HCT116 (cell line): ENCODE data around the gene TRIM31. TPM values are rescaled to one million over a fixed set of nuclear protein-coding genes. Genes with fewer than 3 reads are reported as not detected.

ENCODE experiments used
- ATAC-seq: fragments of 200-7000 bp; cut with Tn5 transposase; 2 replicates; pipeline ENCODE4 v1.9.1; 2020; ENCODE audit warnings: mild to moderate bottlenecking, moderate library complexity
- BruUV-seq: library from RNA; stranded (reverse); fragments of 400-500 nt; replicated peaks from 2 replicates; lab custom pipeline; 2021; lab: Mats Ljungman, UMichigan
- CTCF ChIA-PET: fragments of 300-600 bp; sonication (Branson Sonifier 250); formaldehyde crosslinking; loops from one replicate; lab custom pipeline; 2021; ENCODE audit warnings: antibody characterized with exemption; lab: Charles Lee
- POLR2A ChIA-PET: fragments of 300-600, 350-600 bp; sonication (Branson Sonifier 250); formaldehyde crosslinking; loops from one replicate; lab custom pipeline; 2021; ENCODE audit warnings: antibody characterized with exemption; lab: Charles Lee
- RAD21 ChIA-PET, 2 experiments: fragments of 300-600 bp; sonication (Branson Sonifier 250); formaldehyde crosslinking; loops; one replicate each; lab custom pipeline; 2023; ENCODE audit warnings: low total read pairs in 2 of 2; ENCODE audit not compliant: uncharacterized antibody in 2 of 2, unreplicated experiment in 2 of 2, low non-redundant PET in 1 of 2; lab: Charles Lee
- DNase-seq: peaks from one replicate; pipeline ENCODE4 v3.0.0-alpha.2; 2010; ENCODE audit warnings: low read depth, low spot score
- H2AFZ ChIP-seq: fragments of 200-600 bp; shearing (Covaris generic), sonication (generic); 2 replicates; pipeline ENCODE4 v1.6.1; 2017; ENCODE audit warnings: low read depth, mixed run types, mixed read lengths, antibody characterized with exemption, low read length; ENCODE audit not compliant: poor library complexity, severe bottlenecking
- H3K27ac ChIP-seq: 2 replicates; pipeline ENCODE4 v1.5.1; 2012; ENCODE audit warnings: low read depth, low read length
- H3K27me3 ChIP-seq: fragments of 200-600 bp; sonication (generic); 2 replicates; pipeline ENCODE4 v1.6.1; 2016; ENCODE audit warnings: mixed run types, low read length, mixed read lengths; ENCODE audit not compliant: insufficient read depth
- H3K36me3 ChIP-seq, 2 experiments: fragments of 200-500 bp in 1 of 2; fragments of 200-600 bp in 1 of 2; sonication (Bioruptor generic) in 1 of 2; sonication (generic) in 1 of 2; 2 replicates each; pipeline versions ENCODE4 v1.5.1 to v1.6.1; 2014 to 2016; ENCODE audit warnings: low read length in 2 of 2, inconsistent platforms in 1 of 2, mixed read lengths in 1 of 2, mixed run types in 1 of 2; ENCODE audit not compliant: insufficient read depth in 2 of 2, control insufficient read depth in 1 of 2
- H3K4me1 ChIP-seq, 2 experiments: fragments of 200-600 bp in 1 of 2; sonication (generic) in 1 of 2; 2 replicates each; pipeline versions ENCODE4 v1.5.1 to v1.6.1; 2012 to 2017; ENCODE audit warnings: low read length in 2 of 2, inconsistent platforms in 1 of 2, mild to moderate bottlenecking in 1 of 2, mixed read lengths in 1 of 2, mixed run types in 1 of 2, moderate library complexity in 1 of 2; ENCODE audit not compliant: insufficient read depth in 2 of 2, control insufficient read depth in 1 of 2
- H3K4me2 ChIP-seq: fragments of 200-600 bp; sonication (generic); 2 replicates; pipeline ENCODE4 v1.6.1; 2017; ENCODE audit warnings: mixed run types, low read length, mixed read lengths
- H3K4me3 ChIP-seq, 2 experiments: fragments of 200-600 bp in 1 of 2; sonication (generic) in 1 of 2; replicated peaks in 1 of 2; 2 replicates each; pipeline ENCODE4 v1.5.1; 2011 to 2016; ENCODE audit warnings: low read length in 2 of 2, control low read depth in 1 of 2, low read depth in 1 of 2, mild to moderate bottlenecking in 1 of 2, mixed read lengths in 1 of 2, mixed run types in 1 of 2
- H3K79me2 ChIP-seq: fragments of 200-600 bp; sonication (generic); 2 replicates; pipeline ENCODE4 v1.6.1; 2017; ENCODE audit warnings: mild to moderate bottlenecking, mixed run types, low read length, moderate library complexity, mixed read lengths; ENCODE audit not compliant: insufficient read depth
- H3K9ac ChIP-seq: fragments of 200-600 bp; sonication (generic); 2 replicates; pipeline ENCODE4 v1.6.1; 2016; ENCODE audit warnings: low read length, mixed read lengths
- H3K9me2 ChIP-seq: fragments of 200-600 bp; sonication (generic), shearing (Covaris generic); 2 replicates; pipeline ENCODE4 v1.6.1; 2017; ENCODE audit warnings: mixed run types, mild to moderate bottlenecking, moderate library complexity; ENCODE audit not compliant: insufficient read depth
- H3K9me3 ChIP-seq, 2 experiments: fragments of 200-500 bp in 1 of 2; fragments of 200-600 bp in 1 of 2; sonication (Bioruptor generic) in 1 of 2; sonication (generic) in 1 of 2; 2 replicates each; pipeline ENCODE4 v1.6.1; 2014 to 2017; ENCODE audit warnings: low read length in 2 of 2, mixed read lengths in 2 of 2, inconsistent platforms in 1 of 2, low read depth in 1 of 2, mild to moderate bottlenecking in 1 of 2, mixed run types in 1 of 2, moderate library complexity in 1 of 2; ENCODE audit not compliant: control insufficient read depth in 1 of 2, insufficient read depth in 1 of 2
- H4K20me1 ChIP-seq: fragments of 200-600 bp; sonication (generic), shearing (Covaris generic); 2 replicates; pipeline ENCODE4 v1.6.1; 2017; ENCODE audit warnings: mixed run types, mild to moderate bottlenecking, moderate library complexity; ENCODE audit not compliant: insufficient read depth
- ELF1 ChIP-seq: IDR thresholded peaks from 2 replicates; pipeline ENCODE4 v1.6.1; 2012; ENCODE audit warnings: low read depth, borderline replicate concordance
- EZH2 ChIP-seq: fragments of 200-600 bp; sonication (generic); IDR thresholded peaks from 2 replicates; pipeline ENCODE4 v1.6.1; 2017; ENCODE audit warnings: antibody characterized with exemption, mixed run types
- EZH2phosphoT487 ChIP-seq: fragments of 200-600 bp; IDR thresholded peaks from 2 replicates; pipeline ENCODE4 v1.6.1; 2018; ENCODE audit warnings: antibody characterized with exemption, borderline replicate concordance
- JUND ChIP-seq: IDR thresholded peaks from 2 replicates; pipeline ENCODE4 v1.6.1; 2012
- POLR2A ChIP-seq: IDR thresholded peaks from 2 replicates; pipeline ENCODE4 v1.7.0; 2011; ENCODE audit warnings: borderline replicate concordance; ENCODE audit not compliant: insufficient read depth, insufficient read length; ENCODE audit errors: extremely low read depth
- POLR2AphosphoS5 ChIP-seq: IDR thresholded peaks from 2 replicates; pipeline ENCODE4 v1.6.1; 2011; ENCODE audit warnings: mild to moderate bottlenecking, low read depth, low read length, moderate library complexity
- SIN3A ChIP-seq: IDR thresholded peaks from 2 replicates; pipeline ENCODE4 v1.6.1; 2012; ENCODE audit warnings: low read depth
- ZFX ChIP-seq: fragments of 450-650 bp; IDR thresholded peaks from 2 replicates; pipeline ENCODE4 v1.6.1; 2017
- intact Hi-C: fragments of 100-400 bp; cut with micrococcal nuclease; formaldehyde crosslinking; loops from 2 replicates; pipeline ENCODE4 v1.10.0; 2022
- total RNA-seq: library from RNA; stranded (reverse); gene quantifications from one replicate; pipeline ENCODE4 v1.2.1, GENCODE V29; 2021; ENCODE audit not compliant: unreplicated experiment
- TF ChIP-seq, protein P1 (sequence below): IDR thresholded peaks from 2 replicates; pipeline ENCODE4 v1.6.1; 2011; ENCODE audit warnings: mild to moderate bottlenecking, low read length, moderate library complexity; ENCODE audit not compliant: insufficient replicate concordance; ENCODE audit errors: extremely low read depth
- TF ChIP-seq, protein P2 (sequence below): IDR thresholded peaks from 2 replicates; pipeline ENCODE4 v1.6.1; 2012; ENCODE audit warnings: low read depth
- TF ChIP-seq, protein P3 (sequence below), 3 experiments: fragments of 200-600 bp in 1 of 3; sonication (generic) in 1 of 3; IDR thresholded peaks in 2 of 3; conservative IDR thresholded peaks in 1 of 3; 2 replicates each; pipeline ENCODE4 v1.5.1; 2012 to 2017; ENCODE audit warnings: low read depth in 2 of 3, low read length in 2 of 3, antibody characterized with exemption in 1 of 3, borderline replicate concordance in 1 of 3, control low read depth in 1 of 3, mild to moderate bottlenecking in 1 of 3, mixed read lengths in 1 of 3, mixed run types in 1 of 3, moderate library complexity in 1 of 3; ENCODE audit not compliant: insufficient read depth in 1 of 3
- TF ChIP-seq, protein P4 (sequence below): IDR thresholded peaks from 2 replicates; pipeline ENCODE4 v1.6.1; 2012
- TF ChIP-seq, protein P5 (sequence below): IDR thresholded peaks from 2 replicates; pipeline ENCODE4 v1.6.1; 2012

The TRIM31 gene
- total RNA-seq, 1 experiment from 2014 or later: not detected

DNA sequence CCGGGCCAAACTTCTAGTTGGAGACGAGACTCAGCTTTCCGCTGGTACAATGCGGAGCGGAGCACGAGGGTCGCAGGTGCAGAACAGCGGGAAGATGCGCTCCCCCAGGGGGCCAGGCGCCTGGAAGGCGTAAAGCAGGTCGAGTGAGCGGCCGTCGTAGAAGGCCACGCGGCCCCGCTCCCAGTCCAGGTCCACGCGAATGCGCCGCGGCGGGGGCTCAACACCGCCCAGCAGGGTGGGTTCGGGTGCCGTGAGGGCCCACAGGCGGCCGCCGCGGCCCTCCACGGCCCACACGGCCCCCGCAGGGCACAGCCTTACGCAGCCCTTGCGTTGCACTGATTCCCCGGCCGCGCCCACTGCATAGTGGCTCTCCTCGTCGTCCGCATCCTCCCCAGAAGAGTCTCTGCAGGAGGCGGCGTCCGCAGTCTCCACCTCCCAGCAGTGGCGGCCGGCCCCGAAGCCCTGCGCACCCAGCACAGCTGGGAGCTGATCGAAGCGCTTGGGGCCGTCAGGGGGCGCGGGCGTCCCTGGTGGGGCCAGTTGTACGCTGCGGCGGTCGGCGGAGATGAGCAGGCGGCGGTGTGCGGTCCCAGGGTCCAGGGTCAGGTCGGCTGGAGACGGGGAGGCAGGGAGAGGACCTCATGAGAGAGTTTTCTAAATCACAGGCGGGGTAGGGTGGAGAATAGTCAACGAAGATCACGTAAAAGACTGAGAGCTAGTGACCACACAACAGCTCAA, 41.6 kb downstream of the TRIM31 start:
- CTCF ChIA-PET: no interaction called here
- H3K9me3 ChIP-seq: no peaks in the 10 kb centered on the region

More for the DNA sequence above, 41.6 kb downstream of the TRIM31 start:
- Histone ChIP-seq H3K36me3 (0 out of 4 replicates have a peak, but pooled peaks cover 0 to 2% of the 10 kb centered on the region in 2 experiments), H3K4me2 (no peak overlapping the region), H3K9ac (no peak overlapping the region), H3K27me3 (no peaks in the 10 kb centered on the region), H3K27ac (no peak overlapping the region), H2AFZ (no peak overlapping the region), H3K79me2 (peaks cover 12% of the 10 kb centered on the region), H3K9me2 (no peaks in the 10 kb centered on the region), H3K4me1 (peaks cover 9 to 25% of the 10 kb centered on the region in 2 experiments), H3K4me3 (no peak overlapping the region), H4K20me1 (no peaks in the 10 kb centered on the region)
- no TSS peak for BruUV-seq
- no peak for DNase-seq
- ChIA-PET POLR2A (no interaction called here), RAD21 (no interaction called here)
- intact Hi-C loops: no loop called here
- TF ChIP-seq, protein P1, sequence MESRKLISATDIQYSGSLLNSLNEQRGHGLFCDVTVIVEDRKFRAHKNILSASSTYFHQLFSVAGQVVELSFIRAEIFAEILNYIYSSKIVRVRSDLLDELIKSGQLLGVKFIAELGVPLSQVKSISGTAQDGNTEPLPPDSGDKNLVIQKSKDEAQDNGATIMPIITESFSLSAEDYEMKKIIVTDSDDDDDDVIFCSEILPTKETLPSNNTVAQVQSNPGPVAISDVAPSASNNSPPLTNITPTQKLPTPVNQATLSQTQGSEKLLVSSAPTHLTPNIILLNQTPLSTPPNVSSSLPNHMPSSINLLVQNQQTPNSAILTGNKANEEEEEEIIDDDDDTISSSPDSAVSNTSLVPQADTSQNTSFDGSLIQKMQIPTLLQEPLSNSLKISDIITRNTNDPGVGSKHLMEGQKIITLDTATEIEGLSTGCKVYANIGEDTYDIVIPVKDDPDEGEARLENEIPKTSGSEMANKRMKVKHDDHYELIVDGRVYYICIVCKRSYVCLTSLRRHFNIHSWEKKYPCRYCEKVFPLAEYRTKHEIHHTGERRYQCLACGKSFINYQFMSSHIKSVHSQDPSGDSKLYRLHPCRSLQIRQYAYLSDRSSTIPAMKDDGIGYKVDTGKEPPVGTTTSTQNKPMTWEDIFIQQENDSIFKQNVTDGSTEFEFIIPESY: no peak
- TF ChIP-seq ELF1 (no peak), EZH2phosphoT487 (no peak), JUND (no peak), EZH2 (no peak), POLR2A (no peak), POLR2AphosphoS5 (no peak), ZFX (no peak), SIN3A (no peak)
- TF ChIP-seq, protein P2, sequence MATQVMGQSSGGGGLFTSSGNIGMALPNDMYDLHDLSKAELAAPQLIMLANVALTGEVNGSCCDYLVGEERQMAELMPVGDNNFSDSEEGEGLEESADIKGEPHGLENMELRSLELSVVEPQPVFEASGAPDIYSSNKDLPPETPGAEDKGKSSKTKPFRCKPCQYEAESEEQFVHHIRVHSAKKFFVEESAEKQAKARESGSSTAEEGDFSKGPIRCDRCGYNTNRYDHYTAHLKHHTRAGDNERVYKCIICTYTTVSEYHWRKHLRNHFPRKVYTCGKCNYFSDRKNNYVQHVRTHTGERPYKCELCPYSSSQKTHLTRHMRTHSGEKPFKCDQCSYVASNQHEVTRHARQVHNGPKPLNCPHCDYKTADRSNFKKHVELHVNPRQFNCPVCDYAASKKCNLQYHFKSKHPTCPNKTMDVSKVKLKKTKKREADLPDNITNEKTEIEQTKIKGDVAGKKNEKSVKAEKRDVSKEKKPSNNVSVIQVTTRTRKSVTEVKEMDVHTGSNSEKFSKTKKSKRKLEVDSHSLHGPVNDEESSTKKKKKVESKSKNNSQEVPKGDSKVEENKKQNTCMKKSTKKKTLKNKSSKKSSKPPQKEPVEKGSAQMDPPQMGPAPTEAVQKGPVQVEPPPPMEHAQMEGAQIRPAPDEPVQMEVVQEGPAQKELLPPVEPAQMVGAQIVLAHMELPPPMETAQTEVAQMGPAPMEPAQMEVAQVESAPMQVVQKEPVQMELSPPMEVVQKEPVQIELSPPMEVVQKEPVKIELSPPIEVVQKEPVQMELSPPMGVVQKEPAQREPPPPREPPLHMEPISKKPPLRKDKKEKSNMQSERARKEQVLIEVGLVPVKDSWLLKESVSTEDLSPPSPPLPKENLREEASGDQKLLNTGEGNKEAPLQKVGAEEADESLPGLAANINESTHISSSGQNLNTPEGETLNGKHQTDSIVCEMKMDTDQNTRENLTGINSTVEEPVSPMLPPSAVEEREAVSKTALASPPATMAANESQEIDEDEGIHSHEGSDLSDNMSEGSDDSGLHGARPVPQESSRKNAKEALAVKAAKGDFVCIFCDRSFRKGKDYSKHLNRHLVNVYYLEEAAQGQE: no peak
- TF ChIP-seq, protein P3, sequence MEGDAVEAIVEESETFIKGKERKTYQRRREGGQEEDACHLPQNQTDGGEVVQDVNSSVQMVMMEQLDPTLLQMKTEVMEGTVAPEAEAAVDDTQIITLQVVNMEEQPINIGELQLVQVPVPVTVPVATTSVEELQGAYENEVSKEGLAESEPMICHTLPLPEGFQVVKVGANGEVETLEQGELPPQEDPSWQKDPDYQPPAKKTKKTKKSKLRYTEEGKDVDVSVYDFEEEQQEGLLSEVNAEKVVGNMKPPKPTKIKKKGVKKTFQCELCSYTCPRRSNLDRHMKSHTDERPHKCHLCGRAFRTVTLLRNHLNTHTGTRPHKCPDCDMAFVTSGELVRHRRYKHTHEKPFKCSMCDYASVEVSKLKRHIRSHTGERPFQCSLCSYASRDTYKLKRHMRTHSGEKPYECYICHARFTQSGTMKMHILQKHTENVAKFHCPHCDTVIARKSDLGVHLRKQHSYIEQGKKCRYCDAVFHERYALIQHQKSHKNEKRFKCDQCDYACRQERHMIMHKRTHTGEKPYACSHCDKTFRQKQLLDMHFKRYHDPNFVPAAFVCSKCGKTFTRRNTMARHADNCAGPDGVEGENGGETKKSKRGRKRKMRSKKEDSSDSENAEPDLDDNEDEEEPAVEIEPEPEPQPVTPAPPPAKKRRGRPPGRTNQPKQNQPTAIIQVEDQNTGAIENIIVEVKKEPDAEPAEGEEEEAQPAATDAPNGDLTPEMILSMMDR (IDR thresholded peaks at IDR 0.05 in 2 of 3, conservative IDR thresholded peaks at IDR 0.05 in 1 of 3; ENCODE audit: borderline replicate concordance in 1 of 3, insufficient read depth in 1 of 3, low read depth in 2 of 3, low read length in 2 of 3): no peak
- TF ChIP-seq, protein P4, sequence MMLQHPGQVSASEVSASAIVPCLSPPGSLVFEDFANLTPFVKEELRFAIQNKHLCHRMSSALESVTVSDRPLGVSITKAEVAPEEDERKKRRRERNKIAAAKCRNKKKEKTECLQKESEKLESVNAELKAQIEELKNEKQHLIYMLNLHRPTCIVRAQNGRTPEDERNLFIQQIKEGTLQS: no peak
- TF ChIP-seq, protein P5, sequence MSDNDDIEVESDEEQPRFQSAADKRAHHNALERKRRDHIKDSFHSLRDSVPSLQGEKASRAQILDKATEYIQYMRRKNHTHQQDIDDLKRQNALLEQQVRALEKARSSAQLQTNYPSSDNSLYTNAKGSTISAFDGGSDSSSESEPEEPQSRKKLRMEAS: no peak
- ATAC-seq: no peak
